Activated T-helper 2 cell treated with anti-CD3 and anti-CD28 coated beads, Interferon-gamma antibody, Interleukin-2, Interleukin-4, amounts not matched to agents 10 μg/mL and 5 μg/mL and 100 μg/mL, durations not matched to agents 14 hours and 24 hours and 36 hours (primary cell): Measurements from ENCODE around the gene PPM1F. TPM values are rescaled to one million over a fixed set of nuclear protein-coding genes. Genes with fewer than 3 reads are reported as not detected.

Source experiments
- DNase-seq: peaks from one replicate; pipeline ENCODE4 v3.0.0; 2021; ENCODE audit warnings: low spot score
- H3K27ac Mint-ChIP-seq: one replicate; pipeline ENCODE4 v1.8.0; 2021; ENCODE audit warnings: mixed read lengths
- H3K27me3 Mint-ChIP-seq: one replicate; pipeline ENCODE4 v1.8.0; 2021; ENCODE audit warnings: low read depth, mixed read lengths
- H3K36me3 Mint-ChIP-seq: one replicate; pipeline ENCODE4 v1.8.0; 2021; ENCODE audit warnings: low read depth, mixed read lengths
- H3K4me1 Mint-ChIP-seq: one replicate; pipeline ENCODE4 v1.8.0; 2021; ENCODE audit warnings: low read depth, mixed read lengths
- H3K4me3 Mint-ChIP-seq: one replicate; pipeline ENCODE4 v1.8.0; 2021; ENCODE audit warnings: low read depth, mild to moderate bottlenecking, moderate library complexity, mixed read lengths
- H3K9me3 Mint-ChIP-seq: one replicate; pipeline ENCODE4 v1.8.0; 2021; ENCODE audit warnings: mixed read lengths
- intact Hi-C: fragments of 100-400 bp; cut with micrococcal nuclease; formaldehyde crosslinking; loops from one replicate; pipeline ENCODE4 v1.15.1; 2023
- total RNA-seq: library from RNA; stranded (reverse); gene quantifications from 2 replicates; pipeline ENCODE4 v1.2.3, GENCODE V29; 2022

PPM1F gene
- total RNA-seq, 1 donor from 2014 or later: 26.4 TPM

- Mint-ChIP-seq H3K9me3 (no peaks in the 10 kb centered on the region), H3K27me3 (no peaks in the 10 kb centered on the region), H3K27ac (no peak overlapping the region), H3K4me1 (no peaks in the 10 kb centered on the region), H3K36me3 (peaks cover 68% of the 10 kb centered on the region), H3K4me3 (no peak overlapping the region)
- intact Hi-C loops: no loop called here
- DNase-seq: no peak
These were observed 18.4 kb upstream of the PPM1F start for GRCh38 chr22:21970800-21971617.

- no peak for DNase-seq
- Mint-ChIP-seq H3K27me3 (no peaks in the 10 kb centered on the region), H3K9me3 (no peaks in the 10 kb centered on the region), H3K27ac (no peak overlapping the region), H3K4me3 (no peak overlapping the region), H3K36me3 (peaks cover 63% of the 10 kb centered on the region), H3K4me1 (no peaks in the 10 kb centered on the region)
- intact Hi-C loops: no loop called here
These were observed 17.6 kb upstream of the PPM1F start for GRCh38 chr22:21970037-21970799.

GRCh38 chr22:21968452-21969129 lies 15.9 kb upstream of the PPM1F start:
- Mint-ChIP-seq H3K4me3 (no peak overlapping the region), H3K9me3 (no peaks in the 10 kb centered on the region), H3K27me3 (no peaks in the 10 kb centered on the region), H3K4me1 (no peaks in the 10 kb centered on the region), H3K27ac (no peak overlapping the region), H3K36me3 (peaks cover 55% of the 10 kb centered on the region)
- intact Hi-C loops: no loop called here
- DNase-seq: no peak

GRCh38 chr22:21967693-21968271 lies 15.1 kb upstream of the PPM1F start:
- no peaks in the 10 kb centered on the region for H3K27me3 Mint-ChIP-seq
- no peak overlapping the region for H3K4me3 Mint-ChIP-seq
- intact Hi-C loops: no loop called here
- peaks cover 54% of the 10 kb centered on the region for H3K36me3 Mint-ChIP-seq
- DNase-seq: no peak
- H3K4me1 Mint-ChIP-seq: no peaks in the 10 kb centered on the region
- H3K9me3 Mint-ChIP-seq: no peaks in the 10 kb centered on the region
- no peak overlapping the region for H3K27ac Mint-ChIP-seq

- no peaks in the 10 kb centered on the region for H3K9me3 Mint-ChIP-seq
- no peaks in the 10 kb centered on the region for H3K27me3 Mint-ChIP-seq
- H3K4me1 Mint-ChIP-seq: no peaks in the 10 kb centered on the region
- H3K27ac Mint-ChIP-seq: no peak overlapping the region
- DNase-seq: no peak
- intact Hi-C loops: no loop called here
- H3K36me3 Mint-ChIP-seq: peaks cover 55% of the 10 kb centered on the region
- H3K4me3 Mint-ChIP-seq: no peak overlapping the region
These were observed 14.2 kb upstream of the PPM1F start for GRCh38 chr22:21966643-21967516.

GRCh38 chr22:21965762-21966288 lies 13.2 kb upstream of the PPM1F start:
- intact Hi-C loops: no loop called here
- no peak for DNase-seq
- H3K4me1 Mint-ChIP-seq: no peaks in the 10 kb centered on the region
- peaks cover 53% of the 10 kb centered on the region for H3K36me3 Mint-ChIP-seq
- no peak overlapping the region for H3K4me3 Mint-ChIP-seq
- H3K27ac Mint-ChIP-seq: no peak overlapping the region
- no peaks in the 10 kb centered on the region for H3K27me3 Mint-ChIP-seq
- no peaks in the 10 kb centered on the region for H3K9me3 Mint-ChIP-seq

GRCh38 chr22:21964918-21965484 lies 12.4 kb upstream of the PPM1F start:
- no peak overlapping the region for H3K27ac Mint-ChIP-seq

GRCh38 chr22:21964234-21964633 lies 11.6 kb upstream of the PPM1F start:
- H3K4me3 Mint-ChIP-seq: no peak overlapping the region
- no peak for DNase-seq
- intact Hi-C loops: no loop called here
- H3K27me3 Mint-ChIP-seq: no peaks in the 10 kb centered on the region
- no peak overlapping the region for H3K27ac Mint-ChIP-seq
- no peaks in the 10 kb centered on the region for H3K9me3 Mint-ChIP-seq
- H3K4me1 Mint-ChIP-seq: no peaks in the 10 kb centered on the region
- H3K36me3 Mint-ChIP-seq: peaks cover 50% of the 10 kb centered on the region

More at GRCh38 chr22:21964918-21965484, 12.4 kb upstream of the PPM1F start:
- no peak overlapping the region for H3K4me3 Mint-ChIP-seq
- H3K9me3 Mint-ChIP-seq: no peaks in the 10 kb centered on the region
- intact Hi-C loops: no loop called here
- no peaks in the 10 kb centered on the region for H3K27me3 Mint-ChIP-seq
- no peak for DNase-seq
- peaks cover 48% of the 10 kb centered on the region for H3K36me3 Mint-ChIP-seq
- no peaks in the 10 kb centered on the region for H3K4me1 Mint-ChIP-seq

GRCh38 chr22:21963790-21964211 lies 11.2 kb upstream of the PPM1F start:
- DNase-seq: no peak
- H3K27me3 Mint-ChIP-seq: no peaks in the 10 kb centered on the region
- no peaks in the 10 kb centered on the region for H3K4me1 Mint-ChIP-seq
- no peak overlapping the region for H3K4me3 Mint-ChIP-seq
- H3K9me3 Mint-ChIP-seq: no peaks in the 10 kb centered on the region
- intact Hi-C loops: no loop called here
- H3K27ac Mint-ChIP-seq: no peak overlapping the region
- H3K36me3 Mint-ChIP-seq: peaks cover 47% of the 10 kb centered on the region

GRCh38 chr22:21963286-21963685 lies 10.6 kb upstream of the PPM1F start:
- no peaks in the 10 kb centered on the region for H3K4me1 Mint-ChIP-seq
- intact Hi-C loops: no loop called here
- H3K4me3 Mint-ChIP-seq: no peak overlapping the region
- no peaks in the 10 kb centered on the region for H3K9me3 Mint-ChIP-seq
- peaks cover 42% of the 10 kb centered on the region for H3K36me3 Mint-ChIP-seq
- DNase-seq: no peak
- no peak overlapping the region for H3K27ac Mint-ChIP-seq
- H3K27me3 Mint-ChIP-seq: no peaks in the 10 kb centered on the region

- H3K4me1 Mint-ChIP-seq: no peaks in the 10 kb centered on the region
- H3K4me3 Mint-ChIP-seq: no peak overlapping the region
- peaks cover 40% of the 10 kb centered on the region for H3K36me3 Mint-ChIP-seq
- H3K9me3 Mint-ChIP-seq: no peaks in the 10 kb centered on the region
- DNase-seq: no peak
- no peak overlapping the region for H3K27ac Mint-ChIP-seq
- intact Hi-C loops: no loop called here
- H3K27me3 Mint-ChIP-seq: no peaks in the 10 kb centered on the region
These were observed 10.0 kb upstream of the PPM1F start for GRCh38 chr22:21962655-21962949.
